ENCODE data around the gene ZSWIM6. TPM values are rescaled to one million over a fixed set of nuclear protein-coding genes. Genes with fewer than 3 reads are reported as not detected.

ZSWIM6 gene
- total and polyA plus RNA-seq, 12 donors = 2.1 to 10.3 (median 6.7) TPM

DNA sequence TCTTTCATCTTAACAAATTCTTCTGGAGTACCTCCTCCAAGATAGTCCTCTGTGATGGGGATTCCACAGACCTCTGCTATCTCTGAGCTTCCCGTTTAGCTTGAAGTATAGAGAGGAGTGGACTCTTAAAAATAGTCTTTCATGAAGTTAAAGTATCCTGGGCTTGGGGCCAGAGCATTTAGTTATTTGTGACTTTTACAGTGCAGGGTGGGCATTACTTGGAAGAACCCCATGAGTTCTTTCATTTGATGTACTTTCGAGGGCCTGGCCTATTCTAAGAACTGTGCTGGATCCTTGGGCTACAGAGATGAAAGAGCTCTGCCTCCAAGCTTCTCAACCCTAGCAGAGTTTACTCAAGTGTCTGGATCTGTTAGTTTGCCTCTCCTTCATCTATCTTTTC, 131.5 kb downstream of the ZSWIM6 start:
- Histone ChIP-seq H3K9me3 (no peaks in the 10 kb centered on the region), H3K27me3 (no peaks in the 10 kb centered on the region), H3K36me3 (no peaks in the 10 kb centered on the region), H3K4me1 (peaks cover 0 to 60% (median 30%) of the 10 kb centered on the region in 9 donors), H3K27ac (no peak overlapping the region), H3K4me3 (no peak overlapping the region)
- DNase-seq (no peak), ATAC-seq (no peak)
- WGBS, 2 donors = 26 to 34% methylated on average over 2 of the region's 2 CpGs
- intact Hi-C loops (cut with DNase I) = no loop called here
- TF ChIP-seq, protein P1, sequence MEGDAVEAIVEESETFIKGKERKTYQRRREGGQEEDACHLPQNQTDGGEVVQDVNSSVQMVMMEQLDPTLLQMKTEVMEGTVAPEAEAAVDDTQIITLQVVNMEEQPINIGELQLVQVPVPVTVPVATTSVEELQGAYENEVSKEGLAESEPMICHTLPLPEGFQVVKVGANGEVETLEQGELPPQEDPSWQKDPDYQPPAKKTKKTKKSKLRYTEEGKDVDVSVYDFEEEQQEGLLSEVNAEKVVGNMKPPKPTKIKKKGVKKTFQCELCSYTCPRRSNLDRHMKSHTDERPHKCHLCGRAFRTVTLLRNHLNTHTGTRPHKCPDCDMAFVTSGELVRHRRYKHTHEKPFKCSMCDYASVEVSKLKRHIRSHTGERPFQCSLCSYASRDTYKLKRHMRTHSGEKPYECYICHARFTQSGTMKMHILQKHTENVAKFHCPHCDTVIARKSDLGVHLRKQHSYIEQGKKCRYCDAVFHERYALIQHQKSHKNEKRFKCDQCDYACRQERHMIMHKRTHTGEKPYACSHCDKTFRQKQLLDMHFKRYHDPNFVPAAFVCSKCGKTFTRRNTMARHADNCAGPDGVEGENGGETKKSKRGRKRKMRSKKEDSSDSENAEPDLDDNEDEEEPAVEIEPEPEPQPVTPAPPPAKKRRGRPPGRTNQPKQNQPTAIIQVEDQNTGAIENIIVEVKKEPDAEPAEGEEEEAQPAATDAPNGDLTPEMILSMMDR (IDR thresholded peaks at IDR 0.05) = no peak

DNA sequence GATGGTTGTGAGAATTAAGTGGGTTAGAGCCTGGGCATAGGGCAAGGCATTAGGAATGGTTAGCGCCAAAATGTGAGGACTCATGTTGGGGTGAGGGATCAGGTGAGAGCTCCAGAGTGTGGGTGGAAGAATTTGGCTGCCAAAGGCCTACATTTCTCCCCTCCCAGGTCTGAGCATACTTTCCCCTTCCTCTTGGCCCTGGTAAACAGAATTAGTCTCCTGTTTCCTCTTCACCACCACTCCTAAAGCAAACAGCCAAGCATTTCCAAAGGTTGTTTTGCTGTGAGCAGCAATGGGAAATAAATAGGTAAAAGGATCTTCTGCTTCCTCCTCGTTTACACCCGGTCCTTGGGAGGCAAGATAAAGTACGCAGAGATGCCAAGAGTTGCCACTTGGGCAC, 132.5 kb downstream of the ZSWIM6 start:
- no peak for DNase-seq
- Histone ChIP-seq H3K27me3 (no peaks in the 10 kb centered on the region), H3K9me3 (no peaks in the 10 kb centered on the region), H3K27ac (no peak overlapping the region), H3K4me3 (no peak overlapping the region), H3K36me3 (no peaks in the 10 kb centered on the region), H3K4me1 (peaks cover 0 to 65% (median 31%) of the 10 kb centered on the region in 9 donors)
- ATAC-seq = no peak
- TF ChIP-seq, protein P1 (IDR thresholded peaks at IDR 0.05) = no peak
- 81 to 82% methylated on average over 4 of the region's 4 CpGs for WGBS, 2 donors
- intact Hi-C loops (cut with DNase I) = no loop called here

DNA sequence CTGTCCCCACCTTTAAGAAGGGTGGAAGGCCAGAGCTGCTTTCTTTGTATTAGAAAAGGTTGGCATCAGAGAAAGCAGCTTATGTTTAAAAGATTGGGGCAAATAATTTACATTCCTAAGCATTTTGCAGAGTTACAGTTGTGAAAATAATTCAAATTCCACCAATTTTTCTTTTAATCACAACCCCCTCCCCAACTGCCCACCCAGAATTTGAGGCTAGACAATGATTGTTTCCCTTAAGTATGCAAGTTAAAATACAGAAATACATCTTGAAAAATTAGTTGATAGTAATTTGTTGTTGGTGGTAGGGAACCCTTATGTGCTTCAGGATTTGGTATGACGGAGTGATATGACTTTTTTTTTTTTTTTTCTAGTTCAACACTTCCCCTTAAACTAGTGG, 133.0 kb downstream of the ZSWIM6 start:
- DNase-seq (no peak), ATAC-seq (no peak)
- Histone ChIP-seq H3K36me3 (no peaks in the 10 kb centered on the region), H3K27me3 (no peaks in the 10 kb centered on the region), H3K9me3 (no peaks in the 10 kb centered on the region), H3K4me3 (no peak overlapping the region), H3K27ac (no peak overlapping the region), H3K4me1 (peaks cover 0 to 64% (median 30%) of the 10 kb centered on the region in 9 donors)
- TF ChIP-seq, protein P1 (IDR thresholded peaks at IDR 0.05) = no peak
- intact Hi-C loops (cut with DNase I) = no loop called here
- WGBS, 2 donors = 84 to 87% methylated on average over 1 of the region's 1 CpG

DNA sequence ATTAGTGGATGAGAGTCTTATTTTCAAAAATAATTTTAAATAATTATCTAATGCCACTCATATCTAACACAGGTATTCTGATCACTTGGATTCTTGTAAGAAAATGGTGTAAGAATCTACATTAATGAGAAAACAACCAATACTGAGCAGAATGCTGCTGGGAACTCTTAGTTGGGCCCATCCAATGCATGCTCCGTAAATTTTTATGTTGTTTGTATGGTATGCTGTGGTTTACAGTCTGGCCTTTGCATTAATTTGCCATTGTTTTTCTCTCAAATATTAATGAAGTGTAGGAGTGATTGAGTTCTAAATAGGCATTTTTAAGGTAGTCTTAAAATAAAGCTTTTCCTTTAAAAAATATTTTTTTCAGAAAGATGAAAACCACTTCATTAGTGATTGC, 133.4 kb downstream of the ZSWIM6 start:
- H3K9me3 ChIP-seq = no peaks in the 10 kb centered on the region
- WGBS, 2 donors = 98% methylated on average over 1 of the region's 1 CpG
- DNase-seq (no peak), ATAC-seq (no peak)
- H3K27ac ChIP-seq = no peak overlapping the region
- no peaks in the 10 kb centered on the region for H3K27me3 ChIP-seq
- H3K36me3 ChIP-seq = no peaks in the 10 kb centered on the region
- H3K4me1 ChIP-seq = peaks cover 0 to 60% (median 25%) of the 10 kb centered on the region in 9 donors
- TF ChIP-seq, protein P1 (IDR thresholded peaks at IDR 0.05) = no peak
- intact Hi-C loops (cut with DNase I) = no loop called here
- no peak overlapping the region for H3K4me3 ChIP-seq

Measured in heart right ventricle (tissue), 16 donors.